ENCODE results near the gene TWSG1. TPM values are rescaled to one million over a fixed set of nuclear protein-coding genes. Genes with fewer than 3 reads are reported as not detected.

Gene TWSG1
- total and polyA plus RNA-seq, 10 of the 15 experiments (the other 5 are each of a cell fraction or from before 2014, with no cell fraction given), result 11.1 to 45.1 (median 27.7) TPM

GRCh38 chr18:9421901-9422327, 87.3 kb downstream of the TWSG1 start:
- TF ChIP-seq ZNF687 (IDR thresholded peaks at IDR 0.05), result no peak
- no peak for TF ChIP-seq HDAC6 (IDR thresholded peaks at IDR 0.05; ENCODE audit: unreplicated experiment)
- no peak for TF ChIP-seq E4F1 (IDR thresholded peaks at IDR 0.05; ENCODE audit: borderline replicate concordance, partially characterized antibody)
- no peak for TF ChIP-seq E2F8 (IDR thresholded peaks at IDR 0.05; ENCODE audit: low read depth, partially characterized antibody)
- TF ChIP-seq MTA3 (IDR thresholded peaks at IDR 0.05; ENCODE audit: borderline replicate concordance, low read length), result no peak
- TF ChIP-seq ESRRA (IDR thresholded peaks at IDR 0.05; ENCODE audit: low read length), result no peak
- TF ChIP-seq PAX8 (IDR thresholded peaks at IDR 0.05), result no peak
- no peak for TF ChIP-seq E2F4 (IDR thresholded peaks at IDR 0.05; ENCODE audit: low read depth, low read length)
- no peak for TF ChIP-seq CHD4 (IDR thresholded peaks at IDR 0.05)
- no peak for TF ChIP-seq MEF2A (IDR thresholded peaks at IDR 0.05; ENCODE audit: insufficient read depth, low read depth, low read length)
- no peak for TF ChIP-seq CBFB (IDR thresholded peaks at IDR 0.05; ENCODE audit: low read depth)
- WGBS (ENCODE audit: insufficient coverage, insufficient replicate concordance, low lambda C conversion rate, missing lambda C conversion rate), result 68% methylated on average over 7 of the region's 7 CpGs
- DNase-seq (ENCODE audit: low read depth, low spot score), result no peak

More at GRCh38 chr18:9421901-9422327, 87.3 kb downstream of the TWSG1 start:
- ATAC-seq (no peak), FAIRE-seq (no peak)
- ChIA-PET POLR2A (no interaction called here), RAD21 (ENCODE audit: unreplicated experiment) (no interaction called here), CTCF (no interaction called here), SMC1A (ENCODE audit: uncharacterized antibody, unreplicated experiment) (interaction anchor here (0.6 kb wide), 1 partner anchor 22 kb away, joined by 3 read pairs; no protein-coding TSS in a partner anchor)
- in situ Hi-C loops (cut with MboI), result no loop called here
- Histone ChIP-seq H3K9me3 (replicated peaks; ENCODE audit: control insufficient read depth, insufficient read depth, low read length) (peaks cover 2% of the 10 kb centered on the region; the same call in 1 of the 3 replicates), H2AFZ (ENCODE audit: control insufficient read depth, low read depth, low read length) (no peak overlapping the region), H3K4me3 (no peak overlapping the region), H3K36me3 (ENCODE audit: control insufficient read depth in 2 of 2, insufficient read depth in 2 of 2, low read length in 1 of 2) (no peaks in the 10 kb centered on the region), H3K79me2 (ENCODE audit: control insufficient read depth, insufficient read depth, low read length) (no peaks in the 10 kb centered on the region), H3K4me1 (ENCODE audit: control insufficient read depth, insufficient read depth, low read length) (no peaks in the 10 kb centered on the region), H3K4me2 (ENCODE audit: control insufficient read depth, insufficient read depth) (no peak overlapping the region), H3K9ac (ENCODE audit: control insufficient read depth, insufficient read depth, low read length) (no peak overlapping the region), H4K20me1 (ENCODE audit: control insufficient read depth, insufficient read depth) (no peaks in the 10 kb centered on the region), H3K27ac (ENCODE audit: control insufficient read depth, insufficient read depth) (no peak overlapping the region), H3K27me3 (replicated peaks in 1 of 2; ENCODE audit: control insufficient read depth in 2 of 2, insufficient read depth in 2 of 2, low read length in 1 of 2) (no peaks in the 10 kb centered on the region)
- BruUV-seq (replicated peaks), result no TSS peak
- intact Hi-C loops (cut with micrococcal nuclease; ENCODE audit: unreplicated experiment), result no loop called here
